ENCODE results near the gene ASB16.
A peak's percentile ranks its signal among the peaks of the same experiment; 100 is the strongest.

Gene ASB16

DNA sequence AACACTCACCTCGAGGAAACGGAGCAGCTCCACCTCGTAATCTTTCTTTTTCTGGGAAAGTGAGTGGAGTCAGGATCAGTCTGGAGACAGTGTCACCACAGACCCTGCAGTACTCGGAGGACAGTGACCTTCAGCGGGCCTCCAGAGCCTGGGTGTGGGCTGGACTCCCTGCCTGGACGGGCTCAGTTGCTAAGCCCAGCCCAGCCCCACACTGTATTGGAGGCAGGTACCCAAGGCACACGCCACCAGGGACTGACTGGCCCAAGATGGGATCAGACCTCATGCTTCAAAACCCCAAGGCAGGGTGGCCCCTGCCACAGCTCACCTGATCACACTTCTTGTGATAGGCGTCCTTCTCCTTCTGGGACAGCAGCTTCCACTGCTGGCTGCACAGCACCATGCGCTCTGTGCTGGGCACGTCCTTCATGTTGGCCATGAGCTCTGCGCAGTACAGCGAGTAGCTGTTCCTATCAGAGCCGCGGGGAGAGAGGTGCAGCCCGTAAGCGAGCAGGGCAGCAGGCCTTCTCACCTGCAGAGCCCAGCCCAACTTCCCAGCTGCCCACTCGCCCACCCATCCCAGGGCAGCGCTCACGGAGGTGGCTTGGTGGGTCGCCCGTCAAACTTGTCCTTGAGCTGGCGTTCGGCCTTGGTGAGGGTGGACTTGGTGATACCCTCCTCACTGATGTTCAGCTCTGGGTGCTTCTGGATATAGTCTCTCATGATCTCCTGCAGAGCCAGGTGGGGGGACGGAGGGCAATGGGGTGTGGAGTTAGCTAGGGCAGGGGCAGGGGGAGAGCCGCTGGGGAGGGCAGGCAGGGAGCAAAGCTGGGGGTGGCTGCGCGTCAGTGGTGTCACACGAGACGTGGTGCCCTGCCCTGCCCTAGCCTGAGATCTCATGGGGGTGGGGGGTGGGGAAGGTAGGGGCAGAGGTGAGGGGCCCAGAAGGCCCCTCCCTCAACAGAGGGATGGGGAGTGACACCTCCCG lies 41.1 kb downstream of the ASB16 start:
- DNase-seq, result no peak

DNA sequence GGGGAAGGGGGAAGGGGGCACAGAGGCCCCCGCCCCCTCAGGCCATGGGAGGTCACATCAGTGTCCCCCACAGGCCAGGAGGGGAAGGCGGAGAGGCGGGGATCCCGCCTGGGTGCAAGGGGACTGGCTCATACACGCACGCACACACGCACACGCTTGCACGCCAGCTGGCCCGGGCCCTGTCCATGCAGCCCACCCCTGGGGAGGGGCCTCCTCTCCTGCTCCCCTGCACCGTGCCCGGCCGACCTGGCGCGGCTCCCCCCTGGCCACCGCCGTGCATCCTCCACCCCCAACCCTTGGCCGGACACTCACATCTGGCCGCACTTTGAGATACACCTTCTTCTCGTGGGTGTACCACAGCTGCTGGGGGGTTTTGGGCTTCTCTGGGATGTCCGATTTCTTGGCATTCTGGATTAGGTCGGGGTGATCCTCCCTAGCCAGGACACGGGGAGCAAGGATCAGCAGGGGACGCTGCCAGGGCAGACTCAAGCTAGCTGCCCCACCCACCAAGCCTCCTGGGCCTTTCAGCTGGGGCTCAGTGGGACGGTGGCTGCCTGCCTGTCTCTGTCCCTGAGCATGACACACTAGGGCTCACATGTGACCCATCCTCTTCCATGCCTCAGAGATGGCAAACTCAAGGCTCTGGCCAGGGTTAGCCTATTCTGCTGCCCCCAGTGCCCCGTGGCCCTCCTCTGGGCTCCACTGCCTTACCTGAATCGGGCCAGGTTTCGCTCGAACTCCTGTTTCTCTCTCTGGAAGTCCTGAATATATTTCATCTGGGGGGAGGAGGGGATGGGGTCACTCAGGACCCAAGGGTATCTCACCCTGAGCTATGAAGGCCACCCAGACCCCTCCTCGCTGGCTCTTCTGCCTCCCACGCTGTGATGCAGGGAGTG lies 42.3 kb downstream of the ASB16 start:
- no peak for DNase-seq

DNA sequence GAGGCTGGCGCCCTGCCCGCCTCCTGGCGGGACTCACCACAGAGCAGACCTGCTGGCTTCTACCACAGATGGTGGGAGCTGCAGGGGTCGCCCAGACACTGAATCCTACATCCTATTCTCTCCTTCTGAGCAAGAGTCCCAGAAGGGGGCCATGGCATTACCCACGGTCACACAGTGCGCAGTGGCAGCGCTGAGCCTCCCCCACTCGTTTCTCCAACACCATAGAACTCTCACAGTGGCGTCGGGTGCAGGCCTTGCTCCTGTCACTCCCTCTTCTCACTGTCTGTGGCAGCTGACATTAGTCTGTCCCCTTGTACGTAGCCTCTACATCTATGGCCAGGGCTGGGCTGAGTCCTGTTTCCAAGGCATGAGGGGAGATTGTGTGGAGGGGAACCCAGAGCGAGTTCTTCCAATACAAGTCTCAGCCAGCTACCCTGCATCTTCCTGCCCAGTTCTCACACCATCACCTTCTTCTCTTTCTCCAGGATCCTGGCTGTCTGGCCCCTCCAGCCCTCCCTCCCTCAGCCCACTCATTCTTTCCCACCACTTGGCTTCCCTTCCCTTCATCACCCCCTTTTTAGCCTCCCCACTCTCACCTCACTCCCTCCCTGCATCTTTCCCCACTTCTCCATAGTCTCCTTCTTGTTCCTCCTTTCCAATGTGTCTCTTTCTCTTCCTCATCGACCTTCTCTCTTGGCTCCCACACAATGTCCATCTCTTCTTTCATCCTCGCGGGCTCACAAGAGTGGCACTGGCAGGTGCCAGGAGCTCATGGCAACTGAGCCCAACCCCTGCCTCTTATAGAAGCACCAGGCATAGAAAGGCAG lies 43.1 kb downstream of the ASB16 start:
- no peak for DNase-seq

DNA sequence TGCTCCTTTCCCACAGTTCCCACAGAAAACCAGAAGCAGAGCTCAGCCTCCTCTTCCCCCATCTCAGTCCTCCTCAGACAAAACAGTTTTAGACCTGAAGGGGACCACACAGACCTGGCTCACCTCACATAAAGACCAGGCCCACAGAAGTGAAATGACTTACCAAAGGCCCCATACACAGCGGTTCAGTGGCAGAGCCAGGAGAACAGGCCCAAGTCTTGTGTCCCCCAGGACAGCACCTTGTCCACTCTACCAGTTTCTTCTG lies 43.7 kb downstream of the ASB16 start:
- no peak for DNase-seq

DNA sequence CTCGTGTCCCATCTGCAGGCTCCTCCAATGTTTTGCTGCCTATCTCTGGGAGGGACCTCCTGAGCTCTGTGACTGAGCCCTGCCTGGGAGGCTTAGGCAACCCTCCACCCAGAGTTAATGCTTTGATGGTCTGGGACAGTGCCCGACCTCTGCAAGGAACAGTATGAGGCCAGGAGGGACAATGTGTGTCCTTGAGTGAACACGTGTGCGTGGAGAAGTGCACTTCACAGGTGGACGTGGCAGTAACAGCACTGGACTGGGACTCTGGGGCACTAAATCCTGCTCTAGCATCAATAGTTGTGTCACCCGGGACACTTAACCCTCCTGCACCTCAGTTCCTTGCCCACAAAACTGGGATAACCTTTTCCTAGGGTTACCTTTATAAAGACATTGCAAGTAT lies 44.4 kb downstream of the ASB16 start:
- no peak for DNase-seq

DNA sequence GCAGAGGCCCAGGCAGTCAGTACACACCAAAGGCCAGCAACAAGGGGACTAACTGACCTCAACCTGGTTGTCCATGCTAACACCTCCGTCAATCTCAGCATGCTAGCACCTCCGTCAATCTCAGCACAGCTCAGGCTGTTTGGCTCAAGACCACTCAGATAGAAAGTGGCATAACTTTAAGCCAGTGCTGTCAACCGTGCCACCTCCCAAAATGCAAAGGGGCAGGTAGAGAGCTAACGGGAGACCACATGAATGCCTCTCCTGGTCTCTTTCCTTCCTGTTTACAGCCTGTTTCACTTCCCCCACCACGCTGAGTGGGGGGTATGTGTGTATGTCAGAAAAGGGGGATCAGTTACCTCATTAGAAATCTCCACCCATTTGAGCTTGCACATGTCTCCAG lies 45.7 kb downstream of the ASB16 start:
- no peak for DNase-seq

DNA sequence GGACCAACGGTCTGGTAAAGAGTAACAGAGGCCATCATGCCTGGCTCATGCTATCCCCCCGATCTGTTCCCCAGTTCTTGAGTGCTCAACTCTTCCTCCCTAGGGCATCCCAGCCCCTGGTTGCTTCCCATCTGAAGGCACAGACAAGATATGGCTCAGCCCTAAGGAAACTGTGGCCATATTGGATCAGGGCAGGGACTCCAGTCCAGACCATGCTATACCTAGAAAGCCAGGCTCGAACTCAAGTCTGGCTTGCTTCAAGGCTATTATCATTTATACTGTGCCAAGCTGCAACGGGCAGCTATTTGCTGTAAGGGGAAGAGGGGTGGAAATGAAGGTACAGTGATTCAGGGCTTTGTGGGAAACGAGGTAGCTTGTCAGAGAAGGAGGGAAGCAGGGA lies 46.2 kb downstream of the ASB16 start:
- DNase-seq, result no peak

DNA sequence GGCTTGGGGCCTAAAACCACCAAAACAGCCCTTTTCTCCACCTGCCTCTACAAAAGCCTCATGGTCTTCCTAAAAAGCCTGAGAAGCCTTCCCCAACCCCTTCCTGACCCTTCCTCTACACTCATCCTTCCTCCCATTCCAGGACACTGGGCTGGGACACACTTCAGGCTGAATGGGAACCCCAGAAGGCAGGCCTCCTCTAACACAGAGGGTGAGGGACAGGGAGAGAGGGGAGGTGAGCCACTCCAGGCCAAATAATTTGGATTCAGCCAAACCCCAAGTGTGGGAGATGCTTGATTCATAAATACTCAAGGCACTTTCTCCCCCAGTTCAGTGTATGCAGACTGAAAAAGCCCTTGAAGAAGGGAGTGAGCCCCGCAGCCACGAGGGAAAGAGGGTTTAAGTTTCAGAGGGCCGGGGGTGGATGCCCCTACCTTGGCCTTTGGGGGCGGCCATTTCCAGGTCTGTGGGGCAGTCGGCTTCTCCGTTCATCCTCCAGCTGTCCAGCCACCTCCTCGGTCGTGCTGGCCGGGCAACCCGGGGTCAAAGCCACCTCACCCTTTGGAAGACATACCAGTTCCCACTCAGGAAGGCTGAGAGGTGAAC lies 47.3 kb downstream of the ASB16 start:
- DNase-seq, result no peak

DNA sequence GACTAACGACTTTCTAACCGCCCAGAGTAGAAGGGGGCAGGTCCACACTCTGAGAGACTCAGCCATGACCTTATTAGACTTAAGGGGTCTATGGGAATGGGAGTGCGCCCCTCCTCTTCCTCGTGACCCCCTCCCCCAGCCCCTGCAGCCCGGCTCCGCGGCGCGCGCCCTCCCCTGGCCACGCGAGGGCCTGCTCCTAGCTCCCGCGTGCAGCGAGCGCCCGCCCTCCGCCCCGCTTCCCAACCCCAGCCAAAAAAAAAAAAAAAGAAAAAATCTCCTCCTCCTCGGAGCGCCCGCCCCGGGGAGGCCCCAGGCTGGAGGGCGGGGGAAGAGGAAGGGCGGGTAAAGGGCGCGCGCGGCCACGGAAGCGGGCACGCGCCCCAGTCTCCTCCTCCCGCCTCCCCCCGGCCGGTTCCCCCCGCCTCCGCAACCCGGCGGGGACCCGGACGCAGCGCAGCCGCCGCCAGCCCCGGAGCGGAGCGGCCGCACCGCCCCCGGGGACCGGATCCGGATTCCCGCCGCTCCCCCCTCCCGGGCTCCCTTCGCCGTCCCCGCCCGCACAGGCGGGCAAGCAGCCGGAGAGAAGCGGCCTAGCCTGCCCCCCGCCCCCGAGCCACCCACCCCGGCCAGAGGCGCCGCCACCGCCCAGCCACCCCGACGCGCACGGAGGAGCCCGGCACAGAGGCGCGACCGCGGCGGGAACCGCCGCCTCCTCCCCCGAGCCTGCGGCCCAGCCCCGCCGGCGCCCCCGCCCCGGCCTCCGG lies 48.0 kb downstream of the ASB16 start:
- peak; percentile 87 for DNase-seq

DNA sequence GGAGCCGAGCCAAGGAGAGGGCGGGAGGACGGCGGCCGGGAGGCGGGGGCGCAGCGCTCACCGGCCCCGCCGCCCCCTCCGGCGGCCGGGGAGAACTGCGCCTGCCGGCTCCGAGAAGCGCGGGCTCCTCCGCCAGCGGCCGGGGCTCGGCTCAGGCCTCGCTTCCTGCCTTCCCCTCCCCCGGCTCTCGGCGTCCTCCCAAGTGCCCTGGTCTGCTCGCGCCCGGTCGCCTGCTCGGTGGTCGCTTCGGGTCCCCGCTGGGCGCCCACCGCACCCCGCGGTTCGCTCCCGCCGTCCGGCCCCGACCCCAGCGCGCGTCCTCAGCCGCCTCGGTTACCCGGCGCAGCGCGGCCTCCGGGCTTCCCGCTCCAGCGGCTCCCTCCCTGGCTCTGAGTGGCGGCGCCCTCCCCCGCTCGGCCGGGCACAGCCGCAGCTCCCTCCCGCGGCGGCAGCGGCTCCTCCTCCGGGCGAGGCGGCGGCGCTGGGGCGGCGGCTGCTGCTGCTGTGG lies 48.7 kb downstream of the ASB16 start:
- DNase-seq, result peak; percentile 57

DNA sequence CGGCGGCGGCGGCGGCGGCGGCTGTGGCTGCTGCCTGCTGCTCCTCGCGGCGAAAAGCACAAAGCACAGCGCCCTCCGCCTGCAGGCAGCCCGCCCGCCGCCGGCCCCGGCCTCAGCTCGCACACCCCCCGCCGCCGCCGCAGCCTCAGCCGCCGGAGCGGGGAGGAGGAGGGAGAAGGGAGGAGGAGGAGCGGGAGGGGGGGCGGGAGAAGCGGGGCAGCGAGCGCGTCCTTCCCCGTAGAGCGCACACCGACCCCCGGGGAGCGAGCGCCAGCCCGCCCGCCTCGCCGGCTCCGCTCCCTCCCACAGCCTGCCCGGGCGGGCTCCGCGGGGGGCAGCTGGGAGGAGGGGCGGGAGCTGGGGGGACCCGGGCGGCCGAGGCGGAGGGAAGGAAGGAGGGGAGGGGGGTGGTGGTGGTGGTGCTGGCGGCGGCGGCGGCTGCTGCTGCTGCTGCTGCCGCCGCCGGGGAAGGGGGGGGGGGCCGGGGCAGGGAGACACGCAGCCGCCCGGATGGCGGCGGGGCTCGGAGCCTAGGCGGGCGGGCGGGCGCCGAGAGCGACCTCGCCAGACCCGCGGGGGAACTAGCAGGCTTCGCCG lies 49.2 kb downstream of the ASB16 start, which contains the start of gene UBTF:
Gene UBTF, minus strand, starts transcription at position 60 of the 597 bp plus-strand sequence. CDS start 1,446 bp downstream, outside the sequence.
- peak; percentile 73 for DNase-seq

DNA sequence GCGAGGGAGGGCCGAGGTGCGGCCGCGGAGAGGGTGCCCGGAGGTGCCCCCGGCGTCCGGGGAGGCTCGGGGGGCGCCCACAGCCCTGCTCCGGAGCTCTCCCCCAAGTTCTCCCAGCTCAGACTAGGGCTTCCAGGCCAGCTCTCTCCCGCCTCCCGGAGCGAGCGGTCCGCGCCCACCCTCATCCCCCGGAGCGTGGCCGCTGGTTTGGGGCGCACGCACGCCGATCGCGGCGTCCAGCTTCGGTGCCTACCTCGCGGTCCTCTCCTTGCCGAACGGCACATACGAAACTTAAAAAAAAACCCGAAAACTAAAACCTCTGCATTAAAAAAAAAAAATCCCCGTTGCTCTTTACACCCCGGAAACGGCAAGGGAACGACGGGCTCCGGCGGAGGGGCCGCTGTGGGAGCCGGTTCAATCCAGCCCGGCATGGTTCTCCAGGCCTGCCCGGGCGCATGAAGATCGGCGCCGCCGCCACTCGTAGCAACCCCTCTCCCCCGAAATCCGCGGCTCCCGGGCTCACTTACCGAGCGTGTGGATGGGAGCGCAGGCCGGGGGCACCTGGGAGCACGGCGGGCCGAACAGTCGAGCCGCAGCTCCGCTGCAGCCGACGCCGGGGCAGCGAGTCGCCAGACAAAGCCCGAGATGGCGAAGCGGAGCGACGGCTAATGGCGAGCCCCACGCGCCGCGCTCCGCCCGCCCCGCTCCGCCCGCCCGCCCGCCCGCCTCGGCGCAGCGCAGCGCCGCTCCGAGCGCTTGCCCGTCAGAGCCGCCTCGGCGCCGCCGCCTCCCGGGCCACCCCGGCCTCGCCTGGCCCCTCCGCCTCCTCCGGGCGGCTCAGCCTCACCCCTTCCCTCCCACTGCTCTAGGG lies 49.9 kb downstream of the ASB16 start:
- no peak for DNase-seq

DNA sequence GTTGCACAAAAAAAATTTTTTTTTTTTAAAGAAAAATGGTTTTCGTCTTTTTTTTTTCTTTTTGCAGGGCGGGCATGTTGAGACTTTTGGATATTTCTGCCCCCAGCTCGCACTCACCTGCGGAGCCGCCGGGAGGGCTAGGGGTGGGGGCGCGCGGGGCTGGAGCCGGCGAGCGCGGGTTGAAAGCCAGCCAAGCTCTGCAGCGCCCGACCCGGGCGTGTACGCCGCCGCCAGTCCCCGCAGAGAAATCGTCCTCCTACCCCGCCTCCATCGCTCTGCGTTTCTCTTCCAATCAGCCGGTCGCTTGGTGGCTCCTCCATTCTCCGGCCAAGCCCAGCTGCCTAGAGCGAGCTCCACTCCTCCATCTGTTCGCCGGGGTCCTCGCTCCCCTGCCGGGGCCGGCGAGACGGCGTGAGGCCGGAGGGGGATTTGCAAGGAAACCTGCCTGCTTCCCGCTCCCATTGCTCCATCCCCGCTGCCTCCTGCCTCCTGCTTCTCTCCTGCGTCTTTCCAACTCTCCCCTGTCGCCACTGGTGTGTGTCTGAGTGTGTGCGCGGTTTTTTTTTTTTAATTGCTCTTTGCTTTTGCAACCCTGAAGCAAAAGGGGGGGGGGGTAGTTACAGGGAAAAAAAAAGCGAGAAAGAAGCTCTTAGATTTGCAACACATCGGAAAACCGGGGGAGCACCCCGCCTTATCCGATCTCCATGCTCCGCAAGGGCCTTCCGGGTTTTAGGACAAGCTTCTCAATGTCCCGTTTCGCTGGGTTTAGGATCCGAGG lies 50.8 kb downstream of the ASB16 start:
- peak; percentile 56 for DNase-seq

DNA sequence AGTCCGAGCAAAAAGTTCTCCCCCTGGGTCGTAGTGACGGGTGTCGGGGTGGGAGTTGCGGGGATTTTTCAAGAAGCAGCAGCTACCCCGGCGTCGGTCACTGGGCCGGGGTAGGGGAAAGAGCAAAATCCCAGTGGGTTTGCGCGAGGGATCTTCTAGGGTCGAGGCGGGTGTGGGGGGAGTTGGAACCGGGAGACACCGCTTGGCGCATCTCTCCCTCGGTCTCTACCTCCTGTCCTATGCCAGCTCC lies 51.3 kb downstream of the ASB16 start:
- no peak for DNase-seq

DNA sequence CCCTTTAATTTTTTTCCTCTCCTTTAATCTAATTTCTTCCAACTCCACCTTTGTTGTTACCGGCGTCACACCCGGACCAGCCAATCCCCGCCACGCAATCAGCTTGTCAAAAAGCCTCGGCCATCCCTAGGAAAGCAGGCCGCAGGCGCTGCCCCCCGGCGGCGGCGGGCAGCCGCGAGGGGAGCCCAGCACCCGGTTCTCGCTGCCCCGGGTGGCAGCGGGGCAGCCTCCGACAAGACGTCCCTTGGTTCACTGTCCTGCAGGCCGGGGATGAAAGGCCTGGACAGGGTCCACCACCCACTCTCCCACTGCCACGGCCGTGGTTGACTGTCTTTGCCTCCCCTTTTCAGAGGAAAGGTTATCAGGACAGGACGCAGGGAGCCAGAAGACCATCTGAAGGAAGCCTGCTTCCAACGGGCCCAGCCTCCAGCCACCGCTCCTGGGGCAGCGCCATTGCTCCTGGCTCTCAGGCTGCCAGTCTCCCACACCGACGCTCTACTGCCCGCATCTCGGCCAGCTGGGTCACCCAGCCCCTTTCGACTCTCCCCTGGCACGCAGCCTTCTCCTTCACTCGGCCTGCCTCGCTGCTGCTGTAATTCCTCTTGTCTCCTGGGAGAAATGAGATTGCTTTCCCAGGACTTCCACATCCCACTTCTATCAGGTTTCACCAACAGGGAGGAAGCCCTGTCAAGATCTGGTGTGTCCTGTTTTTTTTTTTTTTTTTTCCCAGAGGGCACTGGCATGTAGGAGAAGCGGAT lies 51.8 kb downstream of the ASB16 start:
- DNase-seq, result peak; percentile 20

DNA sequence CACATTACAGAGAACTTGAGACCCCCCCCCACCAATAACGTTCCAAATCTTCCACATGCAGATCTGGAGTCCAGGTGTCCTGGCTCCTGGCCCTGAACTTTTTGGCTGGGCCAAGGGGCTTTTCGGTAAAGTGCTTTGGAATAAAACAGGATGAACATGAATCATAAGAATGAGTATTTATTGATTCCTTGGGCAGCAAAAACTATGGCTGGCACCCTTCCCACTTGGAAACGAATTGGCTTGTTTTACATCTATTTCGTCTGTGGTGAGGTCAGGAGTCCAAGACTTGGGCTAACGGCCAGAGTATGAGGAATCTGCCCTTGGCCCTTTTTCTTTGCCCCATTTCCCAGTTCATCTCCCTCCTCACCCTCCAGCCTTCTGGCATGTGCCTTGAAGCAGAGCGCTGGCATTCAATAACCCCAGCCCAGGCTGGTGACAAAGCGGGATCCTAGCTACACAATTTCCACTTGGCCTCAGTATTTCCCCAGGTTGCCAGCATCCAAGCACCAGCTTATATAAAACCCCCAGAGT lies 53.1 kb downstream of the ASB16 start:
- DNase-seq, result no peak

Measured in GDM1 (cell line).